ENCODE data around the gene LPP.

LPP gene, protein sequence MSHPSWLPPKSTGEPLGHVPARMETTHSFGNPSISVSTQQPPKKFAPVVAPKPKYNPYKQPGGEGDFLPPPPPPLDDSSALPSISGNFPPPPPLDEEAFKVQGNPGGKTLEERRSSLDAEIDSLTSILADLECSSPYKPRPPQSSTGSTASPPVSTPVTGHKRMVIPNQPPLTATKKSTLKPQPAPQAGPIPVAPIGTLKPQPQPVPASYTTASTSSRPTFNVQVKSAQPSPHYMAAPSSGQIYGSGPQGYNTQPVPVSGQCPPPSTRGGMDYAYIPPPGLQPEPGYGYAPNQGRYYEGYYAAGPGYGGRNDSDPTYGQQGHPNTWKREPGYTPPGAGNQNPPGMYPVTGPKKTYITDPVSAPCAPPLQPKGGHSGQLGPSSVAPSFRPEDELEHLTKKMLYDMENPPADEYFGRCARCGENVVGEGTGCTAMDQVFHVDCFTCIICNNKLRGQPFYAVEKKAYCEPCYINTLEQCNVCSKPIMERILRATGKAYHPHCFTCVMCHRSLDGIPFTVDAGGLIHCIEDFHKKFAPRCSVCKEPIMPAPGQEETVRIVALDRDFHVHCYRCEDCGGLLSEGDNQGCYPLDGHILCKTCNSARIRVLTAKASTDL

GRCh38 chr3:188154014-188154808, at the start of gene LPP:
LPP (plus strand) TSS chr3:188154157; CDS start chr3:188406121, 251,964 bp downstream.
- peak within 1 kb of the TSS; percentile 96 for H3K27ac Mint-ChIP-seq
- no peaks in the 10 kb centered on the region for H3K9me3 Mint-ChIP-seq

GRCh38 chr3:188106006-188106405, 48.0 kb upstream of the LPP start:
- no peak for ATAC-seq
- H3K27me3 Mint-ChIP-seq: no peaks in the 10 kb centered on the region
- no peaks in the 10 kb centered on the region for H3K36me3 Mint-ChIP-seq (ENCODE audit: low read depth)
- H3K4me1 Mint-ChIP-seq: peaks cover 13% of the 10 kb centered on the region
- no peak for DNase-seq
- H3K9me3 Mint-ChIP-seq: peaks cover 3% of the 10 kb centered on the region
- no peak overlapping the region for H3K4me3 Mint-ChIP-seq
- no peak overlapping the region for H3K27ac Mint-ChIP-seq

More at GRCh38 chr3:188154014-188154808, at the start of gene LPP:
- H3K4me1 Mint-ChIP-seq: peaks cover 55% of the 10 kb centered on the region
- peak within 1 kb of the TSS; percentile 85 for H3K4me3 Mint-ChIP-seq
- H3K27me3 Mint-ChIP-seq: no peaks in the 10 kb centered on the region
- DNase-seq: peak; percentile 83
- peak; percentile 80 for ATAC-seq
- peaks cover 2% of the 10 kb centered on the region for H3K36me3 Mint-ChIP-seq (ENCODE audit: low read depth)

DNA sequence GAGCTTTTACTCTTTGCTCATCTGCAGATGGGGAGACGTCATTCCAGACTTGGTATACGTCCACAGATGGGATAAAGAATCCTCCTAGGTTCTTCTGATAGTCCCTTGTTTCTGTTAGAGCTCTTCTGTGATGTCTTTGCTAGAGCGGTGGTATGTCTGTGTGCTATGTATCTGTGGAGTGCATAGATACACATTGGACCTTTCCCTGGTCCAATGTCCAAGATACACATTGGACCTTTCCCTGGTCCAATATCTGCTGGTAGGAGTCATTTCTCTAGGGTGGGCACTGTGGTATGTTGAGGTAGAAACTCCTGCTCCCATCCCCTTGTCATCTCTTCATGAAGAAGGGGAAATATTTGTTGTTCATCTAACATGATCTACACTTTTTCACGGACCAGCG, 47.5 kb upstream of the LPP start:
- Mint-ChIP-seq H3K4me3 (no peak overlapping the region), H3K27me3 (no peaks in the 10 kb centered on the region), H3K36me3 (ENCODE audit: low read depth) (no peaks in the 10 kb centered on the region), H3K9me3 (peaks cover under 1% of the 10 kb centered on the region), H3K27ac (no peak overlapping the region), H3K4me1 (peaks cover 13% of the 10 kb centered on the region)
- DNase-seq (no peak), ATAC-seq (no peak)

DNA sequence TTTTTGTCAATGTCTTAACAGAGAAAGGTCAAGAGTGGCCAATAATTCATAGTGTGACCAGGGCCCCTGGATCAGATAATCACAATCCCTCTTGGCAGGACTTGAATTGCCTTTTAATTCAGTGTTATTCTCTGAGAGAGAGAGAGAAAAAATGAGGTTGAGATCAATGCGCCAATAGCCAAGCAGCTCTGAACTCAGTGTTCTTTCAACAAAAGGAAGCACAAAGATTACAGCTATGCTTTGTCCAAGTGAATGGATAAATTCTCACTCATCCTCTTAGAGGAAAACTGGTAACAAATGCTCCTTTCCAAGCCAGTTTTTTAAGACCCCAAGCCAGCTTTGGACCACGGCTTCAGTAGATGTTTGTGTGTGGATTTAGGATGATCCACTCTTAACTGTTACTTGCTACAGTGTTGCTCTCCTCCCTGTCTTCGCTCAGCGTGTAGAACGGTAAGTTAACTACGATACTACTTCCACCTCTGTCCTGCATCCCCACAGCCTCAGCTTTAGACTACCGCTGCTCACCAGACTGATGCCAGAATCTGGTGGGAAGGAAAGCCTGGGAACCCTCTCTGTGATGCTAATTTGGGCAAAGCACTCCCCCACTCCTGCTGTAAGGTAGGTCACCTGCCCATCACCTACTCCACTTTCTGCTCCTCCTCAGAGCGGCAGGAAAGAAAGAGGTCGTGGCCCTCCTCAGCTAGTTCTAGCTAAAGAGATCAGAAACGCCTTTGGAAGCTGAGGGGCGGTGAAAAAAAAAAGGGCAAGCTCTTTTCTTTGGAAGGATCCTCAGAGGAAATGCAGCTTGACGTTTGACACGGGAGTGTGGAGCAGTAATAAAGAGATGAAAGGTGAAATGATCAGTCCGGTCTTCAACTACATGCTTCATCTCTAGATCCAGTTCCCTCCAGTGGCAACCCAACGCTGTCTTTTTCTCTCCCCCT, 46.8 kb upstream of the LPP start:
- Mint-ChIP-seq H3K27me3 (no peaks in the 10 kb centered on the region), H3K36me3 (ENCODE audit: low read depth) (no peaks in the 10 kb centered on the region), H3K9me3 (no peaks in the 10 kb centered on the region), H3K4me3 (no peak overlapping the region), H3K27ac (no peak overlapping the region), H3K4me1 (peaks cover 13% of the 10 kb centered on the region)
- ATAC-seq: no peak
- no peak for DNase-seq

- no peaks in the 10 kb centered on the region for H3K36me3 Mint-ChIP-seq (ENCODE audit: low read depth)
- ATAC-seq: no peak
- no peaks in the 10 kb centered on the region for H3K27me3 Mint-ChIP-seq
- H3K9me3 Mint-ChIP-seq: no peaks in the 10 kb centered on the region
- H3K4me1 Mint-ChIP-seq: peaks cover 13% of the 10 kb centered on the region
- DNase-seq: no peak
- H3K27ac Mint-ChIP-seq: no peak overlapping the region
- H3K4me3 Mint-ChIP-seq: no peak overlapping the region
Measured at GRCh38 chr3:188108703-188109412, 45.1 kb upstream of the LPP start.

DNA sequence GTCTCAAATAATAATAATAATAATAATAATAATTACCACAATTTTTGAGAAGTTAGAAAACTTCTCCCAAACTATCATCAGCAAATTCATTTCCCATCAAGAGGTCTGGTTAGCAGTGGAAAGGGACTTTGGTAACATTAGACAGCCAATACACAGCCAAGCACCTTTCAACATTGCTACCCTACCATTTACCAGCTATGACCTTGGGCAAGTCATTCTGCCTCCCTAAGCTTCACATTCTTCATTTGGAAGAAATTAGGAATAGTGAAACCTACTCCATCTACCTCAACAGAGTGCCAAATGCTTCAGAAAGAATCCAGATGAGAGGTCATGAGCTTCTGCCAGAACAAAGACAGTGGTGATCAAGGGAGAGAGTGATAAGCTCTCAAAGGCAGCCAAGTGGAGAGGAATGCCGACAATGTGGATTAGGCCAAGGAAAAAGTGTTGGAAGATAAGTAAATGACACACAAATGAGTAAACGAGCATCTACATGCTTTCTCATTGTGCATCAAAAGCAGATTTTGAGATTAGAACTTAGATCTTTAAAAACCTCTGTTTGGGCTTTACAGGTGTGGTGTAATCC, 42.9 kb upstream of the LPP start:
- Mint-ChIP-seq H3K27me3 (no peaks in the 10 kb centered on the region), H3K9me3 (no peaks in the 10 kb centered on the region), H3K4me3 (no peak overlapping the region), H3K27ac (no peak overlapping the region), H3K4me1 (peaks cover 13% of the 10 kb centered on the region), H3K36me3 (ENCODE audit: low read depth) (no peaks in the 10 kb centered on the region)
- no peak for ATAC-seq
- DNase-seq: no peak

DNA sequence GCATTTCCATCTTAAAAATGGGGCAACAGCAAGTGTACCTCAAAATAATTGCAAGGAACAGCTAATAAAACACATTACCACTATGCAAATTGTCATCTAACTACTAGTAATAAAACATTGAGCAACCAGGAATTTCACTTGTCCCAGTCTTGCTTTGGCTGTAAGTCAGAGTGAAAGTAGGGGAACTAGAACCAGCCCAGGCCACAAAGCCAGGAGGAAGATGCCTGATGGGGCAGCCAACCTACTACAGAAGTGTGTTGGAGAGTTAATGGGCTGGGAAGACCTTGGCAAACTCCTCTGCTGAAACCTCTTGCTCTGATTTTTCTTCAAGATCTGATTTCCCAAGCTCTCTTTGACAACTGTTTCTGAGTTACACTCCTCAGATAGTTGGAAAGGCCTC, 40.2 kb upstream of the LPP start:
- H3K36me3 Mint-ChIP-seq (ENCODE audit: low read depth): no peaks in the 10 kb centered on the region
- no peak for ATAC-seq
- DNase-seq: no peak
- peaks cover 11% of the 10 kb centered on the region for H3K4me1 Mint-ChIP-seq
- H3K4me3 Mint-ChIP-seq: no peak overlapping the region
- H3K9me3 Mint-ChIP-seq: no peaks in the 10 kb centered on the region
- H3K27ac Mint-ChIP-seq: no peak overlapping the region
- H3K27me3 Mint-ChIP-seq: no peaks in the 10 kb centered on the region

- no peaks in the 10 kb centered on the region for H3K36me3 Mint-ChIP-seq (ENCODE audit: low read depth)
- no peak for ATAC-seq
- no peak overlapping the region for H3K4me3 Mint-ChIP-seq
- H3K4me1 Mint-ChIP-seq: peaks cover 21% of the 10 kb centered on the region
- no peak overlapping the region for H3K27ac Mint-ChIP-seq
- DNase-seq: no peak
- no peaks in the 10 kb centered on the region for H3K9me3 Mint-ChIP-seq
- H3K27me3 Mint-ChIP-seq: no peaks in the 10 kb centered on the region
Measured at GRCh38 chr3:188119846-188120245, 34.1 kb upstream of the LPP start.

DNA sequence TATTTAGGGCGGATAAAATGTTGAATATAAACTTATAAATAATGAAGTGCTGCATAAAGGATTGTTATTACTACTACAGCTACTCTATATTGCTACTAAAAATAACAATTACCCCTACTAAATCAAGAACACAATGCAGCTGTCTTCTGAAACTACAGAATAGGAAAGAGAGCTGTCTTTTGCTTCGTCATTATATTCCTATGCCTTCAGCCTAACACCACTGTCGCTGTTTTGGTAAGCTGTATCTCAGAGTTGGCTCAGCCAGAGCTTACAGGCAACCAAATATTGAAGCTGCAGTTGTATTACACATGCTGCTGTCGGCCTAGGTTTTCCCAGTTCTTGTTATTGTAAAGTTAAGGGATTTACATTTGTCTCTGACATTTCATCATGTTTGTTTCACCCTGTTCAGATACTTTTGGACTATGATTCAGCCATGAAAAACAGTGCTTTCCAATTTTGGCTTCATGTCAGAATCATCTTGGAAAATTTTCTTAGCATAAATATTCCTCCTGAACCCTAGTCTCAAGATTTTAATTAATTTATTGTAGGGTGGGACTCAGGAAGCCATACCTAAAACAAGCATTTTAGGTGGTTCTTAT, 31.3 kb upstream of the LPP start:
- no peaks in the 10 kb centered on the region for H3K36me3 Mint-ChIP-seq (ENCODE audit: low read depth)
- H3K27ac Mint-ChIP-seq: no peak overlapping the region
- H3K4me1 Mint-ChIP-seq: peaks cover 21% of the 10 kb centered on the region
- ATAC-seq (no peak), DNase-seq (no peak)
- H3K27me3 Mint-ChIP-seq: no peaks in the 10 kb centered on the region
- no peaks in the 10 kb centered on the region for H3K9me3 Mint-ChIP-seq
- no peak overlapping the region for H3K4me3 Mint-ChIP-seq

DNA sequence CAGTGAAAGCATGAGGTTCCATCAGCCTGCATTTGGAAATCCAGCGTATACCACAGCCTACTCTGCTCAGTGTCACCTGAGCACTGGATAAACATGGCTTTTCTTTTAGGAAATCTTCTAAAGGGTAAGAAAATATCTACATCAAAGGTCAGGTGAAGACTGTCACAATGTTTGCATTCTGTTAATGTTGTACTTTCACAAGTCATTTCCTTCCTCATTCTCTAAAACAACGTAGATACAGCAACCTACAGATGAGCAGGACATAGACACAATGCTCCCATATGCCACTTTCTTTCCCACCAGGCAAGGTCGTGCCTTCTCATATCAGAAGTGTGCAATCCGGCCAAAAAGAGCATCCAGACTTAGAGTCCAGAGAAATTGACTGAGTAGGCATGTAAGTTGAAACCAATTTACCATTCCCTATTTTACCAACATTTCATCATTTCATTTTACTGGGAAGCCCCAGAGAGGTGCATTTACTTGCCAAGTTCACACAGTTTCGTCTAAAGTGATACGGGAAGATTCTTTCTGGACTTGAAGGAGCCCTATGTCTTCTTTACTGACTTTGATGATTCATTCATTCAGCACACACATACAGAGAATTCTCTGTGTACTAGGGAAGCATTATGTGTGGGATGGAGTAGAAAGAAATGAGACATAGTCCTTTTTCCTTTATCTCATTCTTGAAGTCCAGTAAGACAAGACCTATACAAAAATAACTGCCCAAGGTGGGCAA, 30.6 kb upstream of the LPP start:
- peaks cover 21% of the 10 kb centered on the region for H3K4me1 Mint-ChIP-seq
- H3K27me3 Mint-ChIP-seq: no peaks in the 10 kb centered on the region
- H3K4me3 Mint-ChIP-seq: no peak overlapping the region
- DNase-seq (no peak), ATAC-seq (peak; percentile 73)
- no peaks in the 10 kb centered on the region for H3K36me3 Mint-ChIP-seq (ENCODE audit: low read depth)
- H3K9me3 Mint-ChIP-seq: no peaks in the 10 kb centered on the region
- H3K27ac Mint-ChIP-seq: no peak overlapping the region

DNA sequence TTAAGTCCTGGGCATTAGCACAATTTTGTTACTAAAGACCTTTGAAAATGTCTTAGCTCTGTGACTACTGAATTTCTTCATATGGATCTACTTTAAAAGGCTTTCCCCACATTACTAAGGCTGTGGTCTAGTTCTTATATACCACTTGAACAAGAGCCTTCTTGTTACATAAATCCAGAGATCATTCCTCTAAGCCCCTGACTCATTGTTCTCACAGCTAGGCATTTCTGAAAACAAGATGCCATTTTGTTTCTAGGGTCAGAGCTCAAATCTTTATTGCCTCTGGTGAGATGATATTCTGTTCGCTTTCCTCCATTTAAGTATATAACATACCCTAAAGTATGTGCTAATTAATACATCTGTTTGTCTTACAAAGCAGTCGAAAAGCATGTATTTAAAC, 29.8 kb upstream of the LPP start:
- H3K4me3 Mint-ChIP-seq: no peak overlapping the region
- H3K9me3 Mint-ChIP-seq: no peaks in the 10 kb centered on the region
- H3K27me3 Mint-ChIP-seq: no peaks in the 10 kb centered on the region
- ATAC-seq (no peak), DNase-seq (no peak)
- H3K27ac Mint-ChIP-seq: peak overlapping the region; percentile 68
- H3K36me3 Mint-ChIP-seq (ENCODE audit: low read depth): no peaks in the 10 kb centered on the region
- peaks cover 21% of the 10 kb centered on the region for H3K4me1 Mint-ChIP-seq

GRCh38 chr3:188125076-188125475, 28.9 kb upstream of the LPP start:
- peaks cover 21% of the 10 kb centered on the region for H3K4me1 Mint-ChIP-seq
- DNase-seq: no peak
- H3K27ac Mint-ChIP-seq: no peak overlapping the region
- no peaks in the 10 kb centered on the region for H3K9me3 Mint-ChIP-seq
- no peak overlapping the region for H3K4me3 Mint-ChIP-seq
- ATAC-seq: no peak
- no peaks in the 10 kb centered on the region for H3K27me3 Mint-ChIP-seq
- H3K36me3 Mint-ChIP-seq (ENCODE audit: low read depth): no peaks in the 10 kb centered on the region

Data from activated naive CD8-positive, alpha-beta T cell treated with anti-CD3 and anti-CD28 coated beads, Interleukin-2, amount 50 U/mL, for 24 hours (primary cell).